Gastroesophageal sphincter (tissue), 4 donors: Measurements from ENCODE around the gene HLA-A. TPM values are rescaled to one million over a fixed set of nuclear protein-coding genes. Genes with fewer than 3 reads are reported as not detected.
"Not testable (repeated sequence)": the region's sequence is repeated elsewhere in the genome, so short reads cannot be mapped to it uniquely, and the experiment has no call there.

ENCODE experiments used
- ATAC-seq: fragments of 150-250 bp; one replicate; pipeline ENCODE4 v1.9.1; 2016; ENCODE audit warnings: mild to moderate bottlenecking, moderate library complexity
- H3K27ac ChIP-seq, 4 donors: fragments of 200-600 bp; sonication (generic) in 3 of 4; 1 replicate in 3 of 4; 2 replicates in 1 of 4; pipeline ENCODE4 v1.5.1; 2016 to 2019
- H3K27me3 ChIP-seq: fragments of 200-600 bp; sonication (generic); one replicate; pipeline ENCODE4 v1.5.1; 2019
- H3K36me3 ChIP-seq, 2 donors: fragments of 200-600 bp; sonication (generic); one replicate each; pipeline ENCODE4 v1.5.1; 2019; ENCODE audit warnings: control low read depth in 1 of 2
- H3K4me1 ChIP-seq, 3 donors: fragments of 200-600 bp; sonication (generic); 1 replicate in 2 of 3; 2 replicates in 1 of 3; pipeline ENCODE4 v1.5.1; 2016 to 2019; ENCODE audit warnings: control low read depth in 2 of 3
- H3K4me3 ChIP-seq, 2 donors: fragments of 200-600 bp; sonication (generic); one replicate each; pipeline ENCODE4 v1.5.1; 2019; ENCODE audit warnings: mild to moderate bottlenecking in 1 of 2, moderate library complexity in 1 of 2
- H3K9me3 ChIP-seq, 3 donors: fragments of 200-600 bp; sonication (generic); one replicate each; pipeline ENCODE4 v1.5.1; 2017 to 2019; ENCODE audit warnings: control low read depth in 2 of 3
- EP300 ChIP-seq: sonication (generic); formaldehyde crosslinking; IDR thresholded peaks from one replicate; pipeline ENCODE4 v1.6.1; 2017; ENCODE audit warnings: antibody characterized with exemption, mild to moderate bottlenecking
- POLR2A ChIP-seq, 2 donors: fragments of 450-650 bp; IDR thresholded peaks; one replicate each; pipeline ENCODE4 v1.6.1; 2017; ENCODE audit warnings: antibody characterized with exemption in 2 of 2, mild to moderate bottlenecking in 2 of 2, moderate library complexity in 1 of 2
- POLR2AphosphoS5 ChIP-seq: sonication (generic); formaldehyde crosslinking; IDR thresholded peaks from one replicate; pipeline ENCODE4 v1.6.1; 2017; ENCODE audit warnings: antibody characterized with exemption
- WGBS, 2 donors: methylation state at CpG; one replicate each; pipeline ENCODE4 v1.1.5; 2018; ENCODE audit warnings: low coverage in 1 of 2; 5-methylcytosine and 5-hydroxymethylcytosine counted together
- total RNA-seq, 4 donors: library from RNA; depleted of rRNA; stranded (reverse); fragments of >200 nt; gene quantifications; one replicate each; pipeline ENCODE4 v1.1.0, GENCODE V29; 2016
- TF ChIP-seq, protein P1 (sequence below), 4 experiments: fragments of 200-600 bp in 2 of 4; fragments of 450-650 bp in 2 of 4; sonication (generic) in 1 of 4; IDR thresholded peaks; one replicate each; pipeline ENCODE4 v1.5.1; 2017 to 2019; ENCODE audit warnings: antibody characterized with exemption in 4 of 4, mild to moderate bottlenecking in 2 of 4, moderate library complexity in 2 of 4

Gene HLA-A
- total RNA-seq, 4 donors from 2014 or later = 281 to 626 (median 424) TPM

DNA sequence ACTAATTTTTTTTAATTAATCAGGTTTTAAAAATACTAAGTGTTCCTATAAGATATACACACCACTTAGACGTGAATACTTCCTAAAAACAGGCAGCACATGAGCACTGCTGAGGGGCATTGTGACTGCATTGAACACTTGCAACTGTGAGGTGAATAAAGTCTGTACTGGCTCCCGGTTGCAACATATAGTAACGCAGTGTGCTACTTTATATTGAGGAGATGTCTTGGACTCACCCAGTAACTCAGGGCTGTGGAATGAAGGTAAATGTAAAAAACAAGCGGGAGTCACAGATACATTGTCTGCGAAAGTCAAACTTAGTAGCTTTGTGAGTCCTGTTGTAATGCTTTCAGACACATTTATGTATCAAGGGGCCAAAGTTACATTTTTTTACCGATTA lies 17.0 kb upstream of the HLA-A start:
- Histone ChIP-seq H3K4me1 (no peaks in the 10 kb centered on the region), H3K36me3 (no peaks in the 10 kb centered on the region), H3K9me3 (no peaks in the 10 kb centered on the region), H3K4me3 (no peak overlapping the region), H3K27me3 (no peaks in the 10 kb centered on the region), H3K27ac (no peak overlapping the region)
- ATAC-seq = no peak
- TF ChIP-seq POLR2A (IDR thresholded peaks at IDR 0.05) = no peak
- no peak for TF ChIP-seq POLR2AphosphoS5
- TF ChIP-seq, protein P1, sequence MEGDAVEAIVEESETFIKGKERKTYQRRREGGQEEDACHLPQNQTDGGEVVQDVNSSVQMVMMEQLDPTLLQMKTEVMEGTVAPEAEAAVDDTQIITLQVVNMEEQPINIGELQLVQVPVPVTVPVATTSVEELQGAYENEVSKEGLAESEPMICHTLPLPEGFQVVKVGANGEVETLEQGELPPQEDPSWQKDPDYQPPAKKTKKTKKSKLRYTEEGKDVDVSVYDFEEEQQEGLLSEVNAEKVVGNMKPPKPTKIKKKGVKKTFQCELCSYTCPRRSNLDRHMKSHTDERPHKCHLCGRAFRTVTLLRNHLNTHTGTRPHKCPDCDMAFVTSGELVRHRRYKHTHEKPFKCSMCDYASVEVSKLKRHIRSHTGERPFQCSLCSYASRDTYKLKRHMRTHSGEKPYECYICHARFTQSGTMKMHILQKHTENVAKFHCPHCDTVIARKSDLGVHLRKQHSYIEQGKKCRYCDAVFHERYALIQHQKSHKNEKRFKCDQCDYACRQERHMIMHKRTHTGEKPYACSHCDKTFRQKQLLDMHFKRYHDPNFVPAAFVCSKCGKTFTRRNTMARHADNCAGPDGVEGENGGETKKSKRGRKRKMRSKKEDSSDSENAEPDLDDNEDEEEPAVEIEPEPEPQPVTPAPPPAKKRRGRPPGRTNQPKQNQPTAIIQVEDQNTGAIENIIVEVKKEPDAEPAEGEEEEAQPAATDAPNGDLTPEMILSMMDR (IDR thresholded peaks at IDR 0.05) = no peak
- no peak for TF ChIP-seq EP300
- 66 to 71% methylated on average over 6 of the region's 6 CpGs for WGBS, 2 donors

DNA sequence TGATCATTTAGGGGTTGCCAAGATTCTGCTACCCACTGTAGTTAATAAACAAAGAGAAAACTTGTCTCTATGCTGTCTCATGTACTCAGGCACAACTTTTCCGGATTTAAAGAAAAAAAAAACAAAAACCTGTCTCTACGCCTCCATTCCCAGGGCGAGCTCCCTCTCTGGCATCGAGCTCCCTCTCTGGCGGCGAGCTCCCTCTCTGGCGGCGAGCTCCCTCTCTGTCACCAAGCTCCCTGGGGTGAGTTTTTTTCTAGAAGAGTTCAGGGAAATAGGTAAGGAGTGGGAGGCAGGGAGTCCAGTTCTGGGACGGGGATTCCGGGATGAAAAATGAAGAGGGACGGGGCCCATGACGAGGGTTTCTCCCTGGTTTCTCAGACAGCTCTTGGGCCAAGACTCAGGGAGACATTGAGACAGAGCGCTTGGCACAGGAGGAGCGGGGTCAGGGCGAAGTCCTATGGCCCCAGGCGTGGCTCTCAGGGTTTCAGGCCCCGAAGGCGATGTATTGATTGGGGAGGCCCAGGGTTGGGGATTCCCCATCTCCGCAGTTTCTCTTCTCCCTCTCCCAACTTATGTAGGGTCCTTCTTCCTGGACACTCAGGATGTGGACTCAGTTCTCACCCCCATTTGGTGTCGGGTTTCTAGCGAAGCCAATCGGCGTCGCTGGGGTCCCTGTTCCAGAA lies 16.5 kb upstream of the HLA-A start:
- no peak for TF ChIP-seq EP300
- Histone ChIP-seq H3K9me3 (no peaks in the 10 kb centered on the region), H3K27ac (peak overlapping the region in 3 of 4 donors; percentile 78 to 87 (median 86)), H3K27me3 (no peaks in the 10 kb centered on the region), H3K36me3 (no peaks in the 10 kb centered on the region), H3K4me3 (peak overlapping the region; percentile 52 to 79), H3K4me1 (no peaks in the 10 kb centered on the region)
- ATAC-seq = peak; percentile 14
- 39 to 75% methylated on average over 11 to 12 of the region's 24 CpGs for WGBS, 2 donors

DNA sequence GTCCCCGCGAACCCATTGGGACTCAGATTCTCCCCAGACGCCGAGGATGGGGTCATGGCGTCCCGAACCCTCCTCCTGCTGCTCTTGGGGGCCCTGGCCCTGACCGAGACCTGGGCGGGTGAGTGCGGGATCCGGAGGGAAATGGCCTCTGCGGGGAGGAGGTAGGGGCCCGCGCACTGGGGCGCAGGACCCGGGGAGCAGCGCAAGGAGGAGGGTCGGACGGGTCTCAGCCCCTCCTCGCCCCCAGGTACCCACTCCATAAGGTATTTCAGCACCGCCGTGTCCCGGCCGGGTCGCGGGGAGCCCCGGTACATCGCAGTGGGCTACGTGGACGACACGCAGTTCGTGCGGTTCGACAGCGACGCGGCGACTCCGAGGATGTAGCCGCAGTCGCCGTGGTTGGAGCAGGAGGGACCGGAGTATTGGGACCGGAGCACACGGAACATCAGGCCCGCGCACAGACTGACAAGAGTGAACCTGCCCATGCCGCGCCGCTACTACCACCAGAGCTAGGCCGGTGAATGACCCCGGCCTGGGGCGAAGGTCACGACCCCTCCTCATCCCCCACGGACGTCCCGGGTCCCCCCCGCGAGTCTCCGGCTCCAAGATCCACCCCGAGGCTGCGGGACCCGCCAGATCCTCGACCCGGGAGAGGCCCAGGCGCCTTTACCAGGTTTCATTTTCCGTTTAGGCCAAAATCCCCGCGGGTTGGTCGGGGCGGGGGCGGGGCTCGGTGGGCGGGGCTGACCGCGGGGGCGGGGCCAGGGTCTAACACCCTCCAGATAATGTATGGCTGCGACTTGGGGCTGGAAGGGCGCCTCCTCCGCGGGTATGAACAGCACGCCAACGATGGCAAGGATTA lies 15.7 kb upstream of the HLA-A start:
- no CpG with 5 or more reads among the region's 82 CpGs for WGBS, 2 donors
- Histone ChIP-seq H3K4me1 (no peaks in the 10 kb centered on the region), H3K9me3 (no peaks in the 10 kb centered on the region), H3K27me3 (no peaks in the 10 kb centered on the region), H3K36me3 (no peaks in the 10 kb centered on the region), H3K4me3 (peak overlapping the region; percentile 52 to 79), H3K27ac (peak overlapping the region in 3 of 4 donors; percentile 78 to 87 (median 86))
- ATAC-seq = peak; percentile 84
- TF ChIP-seq, protein P1 (IDR thresholded peaks at IDR 0.05) = no peak
- TF ChIP-seq EP300 (no peak), POLR2A (IDR thresholded peaks at IDR 0.05) (peak in 1 of 2 donors; percentile 46)

DNA sequence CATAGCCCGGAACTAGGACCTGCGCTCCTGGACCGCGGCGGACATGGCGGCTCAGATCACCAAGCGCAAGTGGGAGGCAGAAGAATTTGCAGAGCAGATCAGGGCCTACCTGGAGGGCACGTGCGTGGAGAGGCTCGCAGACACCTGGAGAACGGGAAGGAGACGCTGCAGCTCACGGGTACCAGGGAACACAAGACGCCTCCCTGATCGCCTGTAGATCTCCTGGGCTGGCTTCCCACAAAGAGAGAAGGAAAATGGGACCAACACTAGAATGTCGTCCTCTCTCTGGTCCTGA lies 15.1 kb upstream of the HLA-A start:
- H3K4me3 ChIP-seq = peak overlapping the region; percentile 52 to 79
- WGBS, 2 donors = 0% methylated on average over 1 of the region's 16 CpGs; no CpG with 5 or more reads in 1 of the 2 donors
- no peak for TF ChIP-seq POLR2AphosphoS5
- no peak for TF ChIP-seq POLR2A (IDR thresholded peaks at IDR 0.05)
- TF ChIP-seq, protein P1 (IDR thresholded peaks at IDR 0.05) = no peak
- no peak for TF ChIP-seq EP300
- no peak for ATAC-seq
- H3K36me3 ChIP-seq = no peaks in the 10 kb centered on the region
- H3K9me3 ChIP-seq = no peaks in the 10 kb centered on the region
- peak overlapping the region in 3 of 4 donors; percentile 78 to 87 (median 86) for H3K27ac ChIP-seq
- no peaks in the 10 kb centered on the region for H3K4me1 ChIP-seq
- no peaks in the 10 kb centered on the region for H3K27me3 ChIP-seq

DNA sequence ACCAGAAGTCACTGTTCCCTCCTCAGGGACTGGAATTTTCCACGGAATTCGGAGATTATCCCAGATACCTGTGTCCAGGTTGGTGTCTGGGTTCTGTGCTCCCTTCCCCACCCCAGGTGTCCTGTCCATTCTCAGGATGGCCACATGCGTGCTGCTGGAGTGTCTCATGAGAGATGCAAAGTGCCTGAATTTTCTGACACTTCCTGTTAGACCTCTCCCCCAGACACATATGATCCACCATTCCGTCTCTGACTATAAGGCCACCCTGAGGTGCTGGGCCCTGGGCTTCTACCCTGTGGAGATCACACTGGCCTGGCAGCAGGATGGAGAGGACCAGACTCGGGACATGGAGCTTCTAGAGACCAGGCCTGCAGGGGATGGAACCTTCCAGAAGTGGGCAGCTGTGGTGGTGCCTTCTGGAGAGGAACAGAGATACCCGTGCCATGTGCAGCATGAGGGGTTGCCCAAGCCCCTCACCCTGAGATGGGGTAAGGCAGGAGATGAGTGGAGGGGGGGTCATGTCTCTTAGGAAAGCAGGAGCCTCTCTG lies 14.4 kb upstream of the HLA-A start:
- H3K27ac ChIP-seq = no peak overlapping the region
- no peak overlapping the region for H3K4me3 ChIP-seq
- no peaks in the 10 kb centered on the region for H3K9me3 ChIP-seq
- TF ChIP-seq POLR2A (IDR thresholded peaks at IDR 0.05) (no peak), EP300 (no peak), POLR2AphosphoS5 (no peak)
- TF ChIP-seq, protein P1 (IDR thresholded peaks at IDR 0.05) = no peak
- H3K36me3 ChIP-seq = no peaks in the 10 kb centered on the region
- WGBS, 2 donors = 0 to 45% methylated on average over 1 to 4 of the region's 6 CpGs
- no peaks in the 10 kb centered on the region for H3K27me3 ChIP-seq
- ATAC-seq = no peak
- H3K4me1 ChIP-seq = no peaks in the 10 kb centered on the region

DNA sequence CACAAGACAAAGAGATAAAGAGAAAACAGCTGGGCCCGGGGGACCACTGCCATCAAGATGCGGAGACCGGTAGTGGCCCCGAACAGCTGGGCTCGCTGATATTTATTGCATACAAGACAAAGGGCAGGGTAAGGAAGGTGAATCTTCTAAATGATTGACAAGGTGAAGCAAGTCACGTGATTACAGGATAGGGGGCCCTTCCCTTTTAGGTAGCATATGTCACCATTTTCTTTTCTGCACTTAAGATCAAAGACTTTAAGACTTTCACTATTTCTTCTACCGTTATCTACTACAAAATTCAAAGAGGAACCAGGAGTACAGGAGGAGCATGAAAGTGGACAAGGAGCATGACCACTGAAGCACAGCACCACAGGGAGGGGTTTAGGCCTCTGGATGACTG lies 12.3 kb upstream of the HLA-A start:
- H3K4me3 ChIP-seq, H3K36me3 ChIP-seq, H3K27me3 ChIP-seq, H3K4me1 ChIP-seq, ATAC-seq, H3K27ac ChIP-seq, H3K9me3 ChIP-seq: not testable (repeated sequence)
- 81 to 92% methylated on average over 5 to 6 of the region's 7 CpGs for WGBS, 2 donors
